HepG2 (cell line): Measurements from ENCODE around the gene SAMD10. TPM values are rescaled to one million over a fixed set of nuclear protein-coding genes. Genes with fewer than 3 reads are reported as not detected.
A peak's percentile ranks its signal among the peaks of the same experiment; 100 is the strongest.

Experiments used
- CBX5 ChIP-seq: sonication (generic); formaldehyde crosslinking; IDR thresholded peaks from 2 replicates; pipeline ENCODE4 v1.4.0; 2020; ENCODE audit warnings: missing genetic modification reagents, borderline replicate concordance
- CHCHD3 ChIP-seq: sonication (generic); formaldehyde crosslinking; IDR thresholded peaks from 2 replicates; pipeline ENCODE4 v1.8.0; 2022; ENCODE audit warnings: mild to moderate bottlenecking, missing genetic modification reagents, moderate library complexity
- FIP1L1 ChIP-seq: fragments of 200-400 bp; formaldehyde crosslinking; IDR thresholded peaks from 2 replicates; pipeline ENCODE4 v1.6.1; 2018; ENCODE audit warnings: low read depth, mild to moderate bottlenecking, low read length, moderate library complexity, borderline replicate concordance; ENCODE audit not compliant: insufficient read depth
- GLI4 ChIP-seq: sonication (generic); formaldehyde crosslinking; IDR thresholded peaks from 2 replicates; pipeline ENCODE4 v1.5.1; 2020; ENCODE audit warnings: missing genetic modification reagents, mild to moderate bottlenecking, moderate library complexity, borderline replicate concordance
- HES4 ChIP-seq: sonication (generic); formaldehyde crosslinking; IDR thresholded peaks from 2 replicates; pipeline ENCODE4 v1.9.0; 2021; ENCODE audit warnings: mild to moderate bottlenecking, missing genetic modification reagents, borderline replicate concordance
- HNF1A ChIP-seq, 2 experiments: sonication (generic) in 1 of 2; formaldehyde crosslinking in 1 of 2; IDR thresholded peaks; 2 replicates each; pipeline versions ENCODE4 v1.4.0 to v1.6.1; 2016 to 2020; ENCODE audit warnings: borderline replicate concordance in 1 of 2, low read depth in 1 of 2, mild to moderate bottlenecking in 1 of 2, missing genetic modification reagents in 1 of 2
- NFRKB ChIP-seq: fragments of 450-650 bp; IDR thresholded peaks from 2 replicates; pipeline ENCODE4 v1.6.1; 2017
- RCOR2 ChIP-seq: IDR thresholded peaks from 2 replicates; pipeline ENCODE4 v1.6.1; 2016; ENCODE audit warnings: missing biosample characterization, missing genetic modification reagents
- SIX1 ChIP-seq: sonication (generic); formaldehyde crosslinking; IDR thresholded peaks from 2 replicates; pipeline ENCODE4 v1.4.0; 2020; ENCODE audit warnings: missing genetic modification reagents, borderline replicate concordance
- TEAD2 ChIP-seq: sonication (generic); formaldehyde crosslinking; IDR thresholded peaks from 2 replicates; pipeline ENCODE4 v1.9.0; 2021; ENCODE audit warnings: missing genetic modification reagents
- ZNF263 ChIP-seq: sonication (generic); formaldehyde crosslinking; IDR thresholded peaks from 2 replicates; pipeline ENCODE4 v1.4.0; 2020; ENCODE audit warnings: missing genetic modification reagents
- ZNF33A ChIP-seq: sonication (generic); formaldehyde crosslinking; IDR thresholded peaks from 2 replicates; pipeline ENCODE4 v1.5.1; 2020; ENCODE audit warnings: missing genetic modification reagents, mild to moderate bottlenecking, moderate library complexity, borderline replicate concordance
- ZNF382 ChIP-seq: sonication (generic); formaldehyde crosslinking; IDR thresholded peaks from 2 replicates; pipeline ENCODE4 v1.5.0; 2020; ENCODE audit warnings: missing genetic modification reagents, mild to moderate bottlenecking, borderline replicate concordance
- ZNF800 ChIP-seq: sonication (generic); formaldehyde crosslinking; IDR thresholded peaks from 2 replicates; pipeline ENCODE4 v1.4.0; 2020; ENCODE audit warnings: missing genetic modification reagents
- polyA plus RNA-seq, 8 experiments: library from polyadenylated mRNA; depleted of rRNA in 3 of 8; stranded (reverse) in 7 of 8; unstranded in 1 of 8; fragments of >200 nt; fragmentation: Illumina TruSeq in 4 of 8; extraction: Trizol in 4 of 8; gene quantifications; 2 replicates each; pipeline versions ENCODE4 v1.2.1 to v1.2.3, GENCODE V29; 2011 to 2016; ENCODE audit warnings: low read depth in 4 of 8, missing spikeins in 1 of 8, mixed read lengths in 1 of 8; ENCODE audit not compliant: insufficient read depth in 1 of 8
- total RNA-seq, 5 experiments: library from RNA; depleted of rRNA; stranded (reverse); fragments of >200 nt; fragmentation: Illumina TruSeq; extraction: Trizol; gene quantifications; 2 replicates each; pipeline ENCODE4 v1.2.3, GENCODE V29; 2016; ENCODE audit warnings: low read depth in 1 of 5
- TF ChIP-seq, protein P1 (sequence below): sonication (generic); formaldehyde crosslinking; IDR thresholded peaks from 2 replicates; pipeline ENCODE4 v1.8.1; 2022; ENCODE audit warnings: mild to moderate bottlenecking, missing genetic modification reagents
- TF ChIP-seq, protein P2 (sequence below): IDR thresholded peaks from 2 replicates; pipeline ENCODE4 v1.4.0; 2020; ENCODE audit warnings: mild to moderate bottlenecking, missing genetic modification reagents

The SAMD10 gene
- total and polyA plus RNA-seq, 2 of the 13 experiments (the other 11 are each of a cell fraction or from before 2014, with no cell fraction given), result 6.1 to 11.0 TPM

DNA sequence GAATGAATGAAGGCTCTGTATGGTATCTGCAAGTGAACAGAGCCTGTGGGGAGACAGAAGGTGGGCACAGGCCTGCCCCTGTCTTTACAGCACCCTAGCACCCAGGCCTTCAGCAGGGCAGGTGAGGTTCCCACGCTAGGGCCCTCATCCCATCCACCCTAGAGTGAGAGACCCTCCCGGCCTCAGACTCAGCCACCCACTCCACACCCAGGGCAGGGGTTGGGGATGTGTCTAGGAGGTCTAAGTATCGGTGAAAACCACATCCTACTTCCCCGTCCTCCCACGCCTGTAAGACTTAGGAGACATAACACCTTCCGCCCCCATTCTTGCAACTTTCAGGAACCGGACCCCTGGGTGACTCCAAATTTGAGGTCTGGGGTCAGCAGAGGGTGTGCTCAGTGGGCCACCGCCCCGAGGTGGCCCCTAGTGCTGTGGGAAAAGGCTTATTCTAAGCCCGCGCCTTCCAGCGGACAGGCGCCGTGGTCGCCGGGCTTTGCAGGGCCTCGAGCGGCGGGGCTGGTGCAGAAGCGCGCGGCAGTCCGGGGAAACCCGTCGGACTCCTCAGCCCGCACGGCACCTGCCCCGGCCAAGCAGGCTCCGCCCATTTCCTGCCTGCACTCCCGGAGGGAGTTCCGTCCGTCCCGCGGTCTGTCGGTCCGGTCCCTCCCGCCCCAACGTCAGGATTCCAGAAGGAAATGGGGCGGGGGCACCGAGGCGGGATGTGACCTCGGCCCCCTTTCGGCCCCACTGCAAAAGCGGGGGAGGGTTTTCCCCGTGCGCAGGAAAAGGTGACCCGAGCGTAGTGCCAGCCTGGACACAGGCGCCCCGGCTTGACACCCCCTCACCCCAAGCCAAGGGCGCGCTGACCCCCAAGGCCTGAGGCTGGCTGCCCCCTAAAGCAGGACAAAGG lies 868 bp downstream of the SAMD10 start (continued):
- TF ChIP-seq ZNF33A, result no peak
- TF ChIP-seq GLI4 (CRISPR knock-in tag), result no peak
- peak; percentile 52; the same call in 1 of the 2 replicates for TF ChIP-seq CBX5 (CRISPR knock-in tag)
- TF ChIP-seq FIP1L1, result no peak; the same call in 1 of the 2 replicates
- TF ChIP-seq ZNF263 (CRISPR knock-in tag), result peak; percentile 81
- peak; percentile 97 for TF ChIP-seq ZNF800 (CRISPR knock-in tag)
- TF ChIP-seq, protein P1, sequence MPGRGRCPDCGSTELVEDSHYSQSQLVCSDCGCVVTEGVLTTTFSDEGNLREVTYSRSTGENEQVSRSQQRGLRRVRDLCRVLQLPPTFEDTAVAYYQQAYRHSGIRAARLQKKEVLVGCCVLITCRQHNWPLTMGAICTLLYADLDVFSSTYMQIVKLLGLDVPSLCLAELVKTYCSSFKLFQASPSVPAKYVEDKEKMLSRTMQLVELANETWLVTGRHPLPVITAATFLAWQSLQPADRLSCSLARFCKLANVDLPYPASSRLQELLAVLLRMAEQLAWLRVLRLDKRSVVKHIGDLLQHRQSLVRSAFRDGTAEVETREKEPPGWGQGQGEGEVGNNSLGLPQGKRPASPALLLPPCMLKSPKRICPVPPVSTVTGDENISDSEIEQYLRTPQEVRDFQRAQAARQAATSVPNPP, result no peak
- TF ChIP-seq, protein P2, sequence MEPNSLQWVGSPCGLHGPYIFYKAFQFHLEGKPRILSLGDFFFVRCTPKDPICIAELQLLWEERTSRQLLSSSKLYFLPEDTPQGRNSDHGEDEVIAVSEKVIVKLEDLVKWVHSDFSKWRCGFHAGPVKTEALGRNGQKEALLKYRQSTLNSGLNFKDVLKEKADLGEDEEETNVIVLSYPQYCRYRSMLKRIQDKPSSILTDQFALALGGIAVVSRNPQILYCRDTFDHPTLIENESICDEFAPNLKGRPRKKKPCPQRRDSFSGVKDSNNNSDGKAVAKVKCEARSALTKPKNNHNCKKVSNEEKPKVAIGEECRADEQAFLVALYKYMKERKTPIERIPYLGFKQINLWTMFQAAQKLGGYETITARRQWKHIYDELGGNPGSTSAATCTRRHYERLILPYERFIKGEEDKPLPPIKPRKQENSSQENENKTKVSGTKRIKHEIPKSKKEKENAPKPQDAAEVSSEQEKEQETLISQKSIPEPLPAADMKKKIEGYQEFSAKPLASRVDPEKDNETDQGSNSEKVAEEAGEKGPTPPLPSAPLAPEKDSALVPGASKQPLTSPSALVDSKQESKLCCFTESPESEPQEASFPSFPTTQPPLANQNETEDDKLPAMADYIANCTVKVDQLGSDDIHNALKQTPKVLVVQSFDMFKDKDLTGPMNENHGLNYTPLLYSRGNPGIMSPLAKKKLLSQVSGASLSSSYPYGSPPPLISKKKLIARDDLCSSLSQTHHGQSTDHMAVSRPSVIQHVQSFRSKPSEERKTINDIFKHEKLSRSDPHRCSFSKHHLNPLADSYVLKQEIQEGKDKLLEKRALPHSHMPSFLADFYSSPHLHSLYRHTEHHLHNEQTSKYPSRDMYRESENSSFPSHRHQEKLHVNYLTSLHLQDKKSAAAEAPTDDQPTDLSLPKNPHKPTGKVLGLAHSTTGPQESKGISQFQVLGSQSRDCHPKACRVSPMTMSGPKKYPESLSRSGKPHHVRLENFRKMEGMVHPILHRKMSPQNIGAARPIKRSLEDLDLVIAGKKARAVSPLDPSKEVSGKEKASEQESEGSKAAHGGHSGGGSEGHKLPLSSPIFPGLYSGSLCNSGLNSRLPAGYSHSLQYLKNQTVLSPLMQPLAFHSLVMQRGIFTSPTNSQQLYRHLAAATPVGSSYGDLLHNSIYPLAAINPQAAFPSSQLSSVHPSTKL (CRISPR knock-in tag), result peak; percentile 75
- no peak for TF ChIP-seq NFRKB
- TF ChIP-seq ZNF382, result no peak
- TF ChIP-seq HNF1A (IDR thresholded peaks at IDR 0.05; ENCODE audit: low read depth), result no peak
- TF ChIP-seq HNF1A (CRISPR knock-in tag; IDR thresholded peaks at IDR 0.05; ENCODE audit: borderline replicate concordance), result peak; percentile 64; the same call in 1 of the 2 replicates
- TF ChIP-seq TEAD2, result no peak
- no peak for TF ChIP-seq RCOR2 (CRISPR knock-in tag)
- TF ChIP-seq SIX1 (CRISPR knock-in tag), result no peak
- no peak; the same call in 1 of the 2 replicates for TF ChIP-seq CHCHD3 (CRISPR knock-in tag)
- no peak for TF ChIP-seq HES4 (CRISPR knock-in tag)
